CD14-positive monocyte (primary cell): ENCODE measurements around the gene BTG3. TPM values are rescaled to one million over a fixed set of nuclear protein-coding genes. Genes with fewer than 3 reads are reported as not detected.

Experiments
- DNase-seq, 3 donors: peaks; one replicate each; pipeline ENCODE4 v3.0.0-alpha.2; 2011 to 2022
- H2AFZ ChIP-seq: 2 replicates; pipeline ENCODE4 v1.6.0; 2012; ENCODE audit warnings: mild to moderate bottlenecking, low read depth, low read length, inconsistent platforms; ENCODE audit not compliant: insufficient read depth, poor library complexity, severe bottlenecking
- H3K27ac ChIP-seq, 2 donors: 1 replicate in 1 of 2; 2 replicates in 1 of 2; pipeline ENCODE4 v1.5.1; 2012 to 2013; ENCODE audit warnings: low read length in 2 of 2, control low read depth in 1 of 2, inconsistent platforms in 1 of 2, low read depth in 1 of 2, mild to moderate bottlenecking in 1 of 2
- H3K27me3 ChIP-seq, 2 donors: one replicate each; pipeline versions ENCODE4 v1.6.0 to v1.6.1; 2011 to 2013; ENCODE audit warnings: low read length in 2 of 2; ENCODE audit not compliant: control insufficient read depth in 2 of 2, insufficient read depth in 2 of 2
- H3K36me3 ChIP-seq, 2 donors: replicated peaks in 1 of 2; 1 replicate in 1 of 2; 2 replicates in 1 of 2; pipeline versions ENCODE4 v1.5.1 to v1.6.1; 2012 to 2013; ENCODE audit warnings: low read length in 2 of 2, control low read depth in 1 of 2, inconsistent platforms in 1 of 2, mild to moderate bottlenecking in 1 of 2; ENCODE audit not compliant: insufficient read depth in 2 of 2, control insufficient read depth in 1 of 2
- H3K4me1 ChIP-seq, 2 donors: 1 replicate in 1 of 2; 2 replicates in 1 of 2; pipeline versions ENCODE4 v1.5.1 to v1.6.1; 2012 to 2013; ENCODE audit warnings: low read length in 2 of 2, control low read depth in 1 of 2, inconsistent platforms in 1 of 2, mild to moderate bottlenecking in 1 of 2, moderate library complexity in 1 of 2; ENCODE audit not compliant: insufficient read depth in 2 of 2, control insufficient read depth in 1 of 2
- H3K4me2 ChIP-seq: replicated peaks from 2 replicates; pipeline ENCODE3; 2012; ENCODE audit warnings: low read length, moderate library complexity, mild to moderate bottlenecking; ENCODE audit not compliant: poor library complexity, severe bottlenecking; ENCODE audit errors: extremely low read depth
- H3K4me3 ChIP-seq, 3 experiments: fragments of 200-600 bp in 1 of 3; sonication (generic) in 1 of 3; replicated peaks in 1 of 3; 1 replicate in 2 of 3; 2 replicates in 1 of 3; pipeline ENCODE4 v1.5.1; 2011 to 2013; ENCODE audit warnings: low read length in 3 of 3, mild to moderate bottlenecking in 3 of 3, control low read depth in 2 of 3, low read depth in 2 of 3, inconsistent platforms in 1 of 3, moderate library complexity in 1 of 3
- H3K79me2 ChIP-seq: 2 replicates; pipeline ENCODE4 v1.6.0; 2012; ENCODE audit warnings: mild to moderate bottlenecking, control low read depth, inconsistent platforms, low read length, moderate library complexity; ENCODE audit not compliant: insufficient read depth
- H3K9ac ChIP-seq: 2 replicates; pipeline ENCODE4 v1.6.0; 2017; ENCODE audit warnings: low read length, mild to moderate bottlenecking; ENCODE audit not compliant: insufficient read depth, poor library complexity, severe bottlenecking
- H3K9me3 ChIP-seq, 2 donors: replicated peaks in 1 of 2; 1 replicate in 1 of 2; 2 replicates in 1 of 2; pipeline versions ENCODE4 v1.5.1 to v1.6.1; 2012 to 2013; ENCODE audit warnings: low read length in 2 of 2, control low read depth in 1 of 2; ENCODE audit not compliant: control insufficient read depth in 1 of 2, insufficient read depth in 1 of 2
- H4K20me1 ChIP-seq: 2 replicates; pipeline ENCODE4 v1.6.0; 2012; ENCODE audit warnings: mild to moderate bottlenecking, low read length, control low read depth, moderate library complexity; ENCODE audit not compliant: insufficient read depth
- H3K27ac Mint-ChIP-seq, 7 donors: one replicate each; pipeline ENCODE4 v1.8.0; 2020; ENCODE audit warnings: mild to moderate bottlenecking in 7 of 7, mixed read lengths in 7 of 7, moderate library complexity in 6 of 7, inconsistent platforms in 2 of 7
- H3K27me3 Mint-ChIP-seq, 3 donors: one replicate each; pipeline ENCODE4 v1.8.0; 2021 to 2022; ENCODE audit warnings: low read depth in 3 of 3, mild to moderate bottlenecking in 3 of 3, mixed read lengths in 3 of 3, moderate library complexity in 3 of 3, inconsistent platforms in 1 of 3
- H3K36me3 Mint-ChIP-seq, 2 donors: one replicate each; pipeline ENCODE4 v1.8.0; 2020; ENCODE audit warnings: mixed read lengths in 2 of 2, inconsistent platforms in 1 of 2, mild to moderate bottlenecking in 1 of 2
- H3K4me1 Mint-ChIP-seq: one replicate; pipeline ENCODE4 v1.8.0; 2020; ENCODE audit warnings: mild to moderate bottlenecking, mixed read lengths
- H3K4me3 Mint-ChIP-seq, 2 donors: one replicate each; pipeline ENCODE4 v1.8.0; 2020; ENCODE audit warnings: mild to moderate bottlenecking in 2 of 2, mixed read lengths in 2 of 2, moderate library complexity in 1 of 2
- H3K9me3 Mint-ChIP-seq, 7 donors: one replicate each; pipeline ENCODE4 v1.8.0; 2020 to 2022; ENCODE audit warnings: mixed read lengths in 7 of 7, mild to moderate bottlenecking in 6 of 7, moderate library complexity in 6 of 7, inconsistent platforms in 2 of 7
- WGBS: methylation state at CpG from one replicate; pipeline ENCODE4 v1.1.5; 2013; ENCODE audit warnings: missing lambda C conversion rate; ENCODE audit not compliant: insufficient coverage; 5-methylcytosine and 5-hydroxymethylcytosine counted together
- intact Hi-C, 2 donors: fragments of 100-400 bp; cut with micrococcal nuclease; formaldehyde crosslinking; loops; one replicate each; pipeline versions ENCODE4 v1.15.0 to v1.15.1; 2023
- polyA plus RNA-seq, 3 donors: library from polyadenylated mRNA; depleted of rRNA in 1 of 3; unstranded in 2 of 3; stranded (reverse) in 1 of 3; fragments of 300-500 nt in 2 of 3; fragments of >200 nt in 1 of 3; fragmentation: Illumina TruSeq in 2 of 3; gene quantifications; 1 replicate in 2 of 3; 2 replicates in 1 of 3; pipeline ENCODE4 v1.2.3, GENCODE V29; 2012 to 2021
- TF ChIP-seq, protein P1 (sequence below): fragments of 200-600 bp; IDR thresholded peaks from one replicate; pipeline ENCODE4 v1.8.0; 2022; ENCODE audit warnings: antibody characterized with exemption, mild to moderate bottlenecking

The BTG3 gene
- polyA plus RNA-seq, 3 donors: 1.9 to 10.4 (median 2.0) TPM

GRCh38 chr21:17612023-17612564, 607 bp downstream of the BTG3 start:
- Histone ChIP-seq H3K79me2 (peaks cover 35% of the 10 kb centered on the region), H3K27me3 (no peaks in the 10 kb centered on the region), H3K4me3 (peak overlapping the region; percentile 74 to 84 (median 77)), H3K9ac (peak overlapping the region; percentile 80), H3K9me3 (no peaks in the 10 kb centered on the region), H3K4me1 (peaks cover 10 to 15% of the 10 kb centered on the region in 2 donors), H3K4me2 (peak overlapping the region; percentile 93), H3K36me3 (peaks cover 0 to 7% of the 10 kb centered on the region in 2 donors), H4K20me1 (no peaks in the 10 kb centered on the region), H3K27ac (peak overlapping the region; percentile 35 to 66), H2AFZ (peak overlapping the region; percentile 90)
- Mint-ChIP-seq H3K27ac (peak overlapping the region; percentile 84 to 98 (median 96)), H3K27me3 (peaks cover 5 to 15% (median 8%) of the 10 kb centered on the region in 3 donors), H3K36me3 (peaks cover 7 to 16% of the 10 kb centered on the region in 2 donors), H3K4me3 (peak overlapping the region; percentile 98 to 99), H3K9me3 (no peaks in the 10 kb centered on the region), H3K4me1 (peaks cover 14% of the 10 kb centered on the region)
- under 1% methylated on average over 47 of the region's 50 CpGs for WGBS
- DNase-seq: peak; percentile 64 to 90 (median 69)
- TF ChIP-seq, protein P1, sequence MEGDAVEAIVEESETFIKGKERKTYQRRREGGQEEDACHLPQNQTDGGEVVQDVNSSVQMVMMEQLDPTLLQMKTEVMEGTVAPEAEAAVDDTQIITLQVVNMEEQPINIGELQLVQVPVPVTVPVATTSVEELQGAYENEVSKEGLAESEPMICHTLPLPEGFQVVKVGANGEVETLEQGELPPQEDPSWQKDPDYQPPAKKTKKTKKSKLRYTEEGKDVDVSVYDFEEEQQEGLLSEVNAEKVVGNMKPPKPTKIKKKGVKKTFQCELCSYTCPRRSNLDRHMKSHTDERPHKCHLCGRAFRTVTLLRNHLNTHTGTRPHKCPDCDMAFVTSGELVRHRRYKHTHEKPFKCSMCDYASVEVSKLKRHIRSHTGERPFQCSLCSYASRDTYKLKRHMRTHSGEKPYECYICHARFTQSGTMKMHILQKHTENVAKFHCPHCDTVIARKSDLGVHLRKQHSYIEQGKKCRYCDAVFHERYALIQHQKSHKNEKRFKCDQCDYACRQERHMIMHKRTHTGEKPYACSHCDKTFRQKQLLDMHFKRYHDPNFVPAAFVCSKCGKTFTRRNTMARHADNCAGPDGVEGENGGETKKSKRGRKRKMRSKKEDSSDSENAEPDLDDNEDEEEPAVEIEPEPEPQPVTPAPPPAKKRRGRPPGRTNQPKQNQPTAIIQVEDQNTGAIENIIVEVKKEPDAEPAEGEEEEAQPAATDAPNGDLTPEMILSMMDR: no peak
- intact Hi-C loops: loop anchor here in 1 of 2 donors (10.0 kb wide), 2 partner anchors 173 to 203 kb away; partner anchors contain the start of gene C21orf91

- H3K27ac Mint-ChIP-seq: peak overlapping the region; percentile 84 to 98 (median 96)
- H3K27me3 Mint-ChIP-seq: peaks cover 5 to 15% (median 8%) of the 10 kb centered on the region in 3 donors
- peaks cover 14% of the 10 kb centered on the region for H3K4me1 Mint-ChIP-seq
Observed at GRCh38 chr21:17611414-17612022, 1.2 kb downstream of the BTG3 start.

More at GRCh38 chr21:17611414-17612022, 1.2 kb downstream of the BTG3 start:
- under 1% methylated on average over 18 of the region's 26 CpGs for WGBS
- TF ChIP-seq, protein P1: no peak
- H3K4me3 ChIP-seq: peak overlapping the region; percentile 74 to 84 (median 77)
- H3K4me1 ChIP-seq: peaks cover 10 to 15% of the 10 kb centered on the region in 2 donors
- H3K9me3 Mint-ChIP-seq: no peaks in the 10 kb centered on the region
- DNase-seq: peak; percentile 77 to 87 (median 82)
- H3K36me3 Mint-ChIP-seq: peaks cover 7 to 18% of the 10 kb centered on the region in 2 donors
- peak overlapping the region; percentile 90 for H2AFZ ChIP-seq
- no peaks in the 10 kb centered on the region for H3K27me3 ChIP-seq
- intact Hi-C loops: loop anchor here in 1 of 2 donors (10.0 kb wide), 2 partner anchors 173 to 203 kb away; partner anchors contain the start of gene C21orf91
- peak overlapping the region; percentile 80 for H3K9ac ChIP-seq
- no peaks in the 10 kb centered on the region for H4K20me1 ChIP-seq
- peak overlapping the region; percentile 98 to 99 for H3K4me3 Mint-ChIP-seq
- peak overlapping the region; percentile 93 for H3K4me2 ChIP-seq
- peaks cover 35% of the 10 kb centered on the region for H3K79me2 ChIP-seq
- peaks cover 0 to 7% of the 10 kb centered on the region in 2 donors for H3K36me3 ChIP-seq
- H3K27ac ChIP-seq: peak overlapping the region; percentile 35 to 66
- no peaks in the 10 kb centered on the region for H3K9me3 ChIP-seq
